ENCODE measurements around the gene NUDT3.

DNA sequence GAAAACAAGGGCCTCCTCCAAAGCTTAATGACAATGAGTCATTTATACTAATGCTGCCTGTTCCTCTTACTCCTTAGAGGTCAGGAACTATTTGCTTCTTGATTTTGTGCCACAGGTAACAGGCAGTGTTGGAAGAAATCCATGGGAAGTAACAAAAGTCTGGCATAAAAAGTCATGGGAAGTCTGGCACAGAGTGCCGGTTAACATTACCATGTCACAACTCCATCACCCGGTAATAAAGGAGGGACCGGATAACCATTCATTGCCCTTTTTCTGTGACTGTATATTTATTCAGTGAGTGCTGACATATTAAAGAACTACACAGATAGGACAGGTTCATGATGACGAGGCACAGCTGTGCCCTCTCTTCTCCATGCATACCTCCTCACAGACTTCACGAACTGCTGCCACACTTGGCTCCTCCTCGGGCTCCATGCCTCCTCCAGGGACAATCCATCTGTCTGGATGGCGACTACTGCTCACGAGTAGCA, 50.9 kb downstream of the NUDT3 start:
- TF ChIP-seq, protein P1, sequence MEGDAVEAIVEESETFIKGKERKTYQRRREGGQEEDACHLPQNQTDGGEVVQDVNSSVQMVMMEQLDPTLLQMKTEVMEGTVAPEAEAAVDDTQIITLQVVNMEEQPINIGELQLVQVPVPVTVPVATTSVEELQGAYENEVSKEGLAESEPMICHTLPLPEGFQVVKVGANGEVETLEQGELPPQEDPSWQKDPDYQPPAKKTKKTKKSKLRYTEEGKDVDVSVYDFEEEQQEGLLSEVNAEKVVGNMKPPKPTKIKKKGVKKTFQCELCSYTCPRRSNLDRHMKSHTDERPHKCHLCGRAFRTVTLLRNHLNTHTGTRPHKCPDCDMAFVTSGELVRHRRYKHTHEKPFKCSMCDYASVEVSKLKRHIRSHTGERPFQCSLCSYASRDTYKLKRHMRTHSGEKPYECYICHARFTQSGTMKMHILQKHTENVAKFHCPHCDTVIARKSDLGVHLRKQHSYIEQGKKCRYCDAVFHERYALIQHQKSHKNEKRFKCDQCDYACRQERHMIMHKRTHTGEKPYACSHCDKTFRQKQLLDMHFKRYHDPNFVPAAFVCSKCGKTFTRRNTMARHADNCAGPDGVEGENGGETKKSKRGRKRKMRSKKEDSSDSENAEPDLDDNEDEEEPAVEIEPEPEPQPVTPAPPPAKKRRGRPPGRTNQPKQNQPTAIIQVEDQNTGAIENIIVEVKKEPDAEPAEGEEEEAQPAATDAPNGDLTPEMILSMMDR (IDR thresholded peaks at IDR 0.05; ENCODE audit: insufficient read depth, low read depth, low read length), result no peak
- TF ChIP-seq EZH2 (IDR thresholded peaks at IDR 0.05; ENCODE audit: insufficient read depth, low read length), result no peak

Data from astrocyte (in vitro differentiated cells and primary cell).